Measurements from ENCODE around the gene MED29. TPM values are rescaled to one million over a fixed set of nuclear protein-coding genes. Genes with fewer than 3 reads are reported as not detected.

Gene MED29
- total RNA-seq, 2 experiments from 2014 or later, result 45.0 to 46.1 TPM

- Histone ChIP-seq H3K9me3 (ENCODE audit: control insufficient read depth in 1 of 2, insufficient read depth in 1 of 2, low read length in 2 of 2) (no peaks in the 10 kb centered on the region), H3K36me3 (ENCODE audit: insufficient read depth, low read length) (peaks cover 16% of the 10 kb centered on the region), H3K4me3 (ENCODE audit: low read length) (peak overlapping the region; percentile 99), H3K27me3 (ENCODE audit: control insufficient read depth in 1 of 2, insufficient read depth in 2 of 2, low read length in 2 of 2) (no peaks in the 10 kb centered on the region), H3K27ac (ENCODE audit: low read depth in 1 of 2, low read length in 2 of 2) (peak overlapping the region; percentile 89 to 94), H3K4me1 (ENCODE audit: insufficient read depth, low read length) (peaks cover 49% of the 10 kb centered on the region)
- H3K27ac Mint-ChIP-seq, result peak overlapping the region; percentile 91
- intact Hi-C loops (cut with DNase I, micrococcal nuclease), result loop anchor here (1.0 to 10.0 kb wide), 8 partner anchors 8 to 750 kb away; partner anchors contain the start of genes MED29 (in 2 of the 2), PAF1 (in 2 of the 2), TIMM50 (in 2 of the 2) and MAP3K10 (in 1 of the 2)
- no peak for TF ChIP-seq CTCF (IDR thresholded peaks at IDR 0.05)
- peak in 1 of 14 experiments; percentile 41 for DNase-seq
- no peaks in the 10 kb centered on the region for H3K9me3 Mint-ChIP-seq
- peak overlapping the region; percentile 98 for H3K4me3 Mint-ChIP-seq
- ATAC-seq (ENCODE audit: poor library complexity), result no peak
- peaks cover 55% of the 10 kb centered on the region for H3K4me1 Mint-ChIP-seq (ENCODE audit: low read depth)
- POLR2A ChIA-PET, result interaction anchor here (0.6 to 3.9 kb wide), 22 partner anchors 11 to 835 kb away, joined by 3 to 163 read pairs (median 6); partner anchors contain the start of genes DYRK1B, EID2B, FBL and GMFG
- CTCF ChIA-PET, result interaction anchor here (1.0 to 2.5 kb wide), 4 partner anchors 29 to 54 kb away, joined by 3 to 12 read pairs (median 6); partner anchors contain the start of genes MED29, PAF1 and PLEKHG2
- no peaks in the 10 kb centered on the region for H3K27me3 Mint-ChIP-seq
- peaks cover 28% of the 10 kb centered on the region for H3K36me3 Mint-ChIP-seq (ENCODE audit: low read depth)
Observed at GRCh38 chr19:39444598-39445195, 53.5 kb downstream of the MED29 start.

GRCh38 chr19:39445196-39446111 lies 54.3 kb downstream of the MED29 start, which contains the start of gene SUPT5H:
Gene SUPT5H, plus strand, starts transcription at chr19:39445582. Its CDS starts 309 bp downstream, at chr19:39445891.
- peaks cover 16% of the 10 kb centered on the region for H3K36me3 ChIP-seq (ENCODE audit: insufficient read depth, low read length)
- no peak for TF ChIP-seq CTCF (IDR thresholded peaks at IDR 0.05)
- H3K4me1 Mint-ChIP-seq (ENCODE audit: low read depth), result peaks cover 56% of the 10 kb centered on the region
- H3K27ac ChIP-seq (ENCODE audit: low read depth in 1 of 2, low read length in 2 of 2), result peak within 1 kb of the TSS; percentile 89 to 94
- peaks cover 54% of the 10 kb centered on the region for H3K4me1 ChIP-seq (ENCODE audit: insufficient read depth, low read length)
- POLR2A ChIA-PET, result interaction anchor here (0.5 to 3.9 kb wide), 25 partner anchors 12 to 834 kb away, joined by 3 to 163 read pairs (median 6); partner anchors contain the start of genes DYRK1B, EID2B, FBL and GMFG
- H3K9me3 ChIP-seq (ENCODE audit: control insufficient read depth in 1 of 2, insufficient read depth in 1 of 2, low read length in 2 of 2), result no peaks in the 10 kb centered on the region
- no peaks in the 10 kb centered on the region for H3K9me3 Mint-ChIP-seq
- peaks cover 31% of the 10 kb centered on the region for H3K36me3 Mint-ChIP-seq (ENCODE audit: low read depth)
- H3K4me3 Mint-ChIP-seq, result peak within 1 kb of the TSS; percentile 98
- no peaks in the 10 kb centered on the region for H3K27me3 ChIP-seq (ENCODE audit: control insufficient read depth in 1 of 2, insufficient read depth in 2 of 2, low read length in 2 of 2)
- peak; percentile 93 for ATAC-seq (ENCODE audit: poor library complexity)
- CTCF ChIA-PET, result interaction anchor here (0.6 to 2.5 kb wide), 5 partner anchors 10 to 55 kb away, joined by 3 to 12 read pairs (median 5); partner anchors contain the start of genes MED29, PAF1, PLEKHG2 and RPS16
- intact Hi-C loops (cut with DNase I, micrococcal nuclease), result loop anchor here (1.0 to 10.0 kb wide), 7 partner anchors 9 to 749 kb away; partner anchors contain the start of genes MED29 (in 2 of the 2), PAF1 (in 2 of the 2), TIMM50 (in 2 of the 2) and MAP3K10 (in 1 of the 2)
- H3K4me3 ChIP-seq (ENCODE audit: low read length), result peak within 1 kb of the TSS; percentile 99
- peak; percentile 94 to 100 (median 97) for DNase-seq
- no peaks in the 10 kb centered on the region for H3K27me3 Mint-ChIP-seq
- peak within 1 kb of the TSS; percentile 91 for H3K27ac Mint-ChIP-seq

All from CD4-positive, alpha-beta T cell (primary cell).